Measurements from ENCODE around the gene RPL9.
"Not testable (repeated sequence)": the region's sequence is repeated elsewhere in the genome, so short reads cannot be mapped to it uniquely, and the experiment has no call there.

RPL9 gene

GRCh38 chr4:39464886-39465501 is 6.3 kb upstream of the RPL9 start:
- no peak for DNase-seq

- not testable (repeated sequence) for DNase-seq
Measured at GRCh38 chr4:39458161-39458504, 589 bp downstream of the RPL9 start.

GRCh38 chr4:39456946-39457763 is 1.6 kb downstream of the RPL9 start:
- DNase-seq = no peak

- no peak for DNase-seq
Measured at GRCh38 chr4:39455486-39455885, 3.2 kb downstream of the RPL9 start.

- DNase-seq = no peak
Measured at GRCh38 chr4:39453738-39454137, 5.0 kb downstream of the RPL9 start.

- no peak for DNase-seq
Measured at GRCh38 chr4:39452860-39453587, 5.7 kb downstream of the RPL9 start.

GRCh38 chr4:39452153-39452859 is 6.4 kb downstream of the RPL9 start:
- no peak for DNase-seq

GRCh38 chr4:39451423-39452023 is 7.2 kb downstream of the RPL9 start:
- DNase-seq = no peak

GRCh38 chr4:39450618-39451017 is 8.1 kb downstream of the RPL9 start:
- DNase-seq = no peak

- peak; percentile 66 for DNase-seq
Measured at GRCh38 chr4:39446842-39447573, 11.7 kb downstream of the RPL9 start.

- DNase-seq = peak; percentile 16
Measured at GRCh38 chr4:39446483-39446841, 12.3 kb downstream of the RPL9 start.

- no peak for DNase-seq
Measured at GRCh38 chr4:39442998-39443397, 15.7 kb downstream of the RPL9 start.

- no peak for DNase-seq
Measured at GRCh38 chr4:39441593-39441992, 17.1 kb downstream of the RPL9 start.

GRCh38 chr4:39435659-39436563 is 22.8 kb downstream of the RPL9 start:
- DNase-seq = no peak

GRCh38 chr4:39433878-39434492 is 24.7 kb downstream of the RPL9 start:
- no peak for DNase-seq

- DNase-seq = no peak
Measured at GRCh38 chr4:39429476-39430334, 29.0 kb downstream of the RPL9 start.

GRCh38 chr4:39427520-39428114 is 31.1 kb downstream of the RPL9 start:
- DNase-seq = no peak

GRCh38 chr4:39426728-39427127 is 32.0 kb downstream of the RPL9 start:
- no peak for DNase-seq

GRCh38 chr4:39425297-39425696 is 33.4 kb downstream of the RPL9 start:
- DNase-seq = not testable (repeated sequence)
